ENCODE results near the gene RFNG.

DNA sequence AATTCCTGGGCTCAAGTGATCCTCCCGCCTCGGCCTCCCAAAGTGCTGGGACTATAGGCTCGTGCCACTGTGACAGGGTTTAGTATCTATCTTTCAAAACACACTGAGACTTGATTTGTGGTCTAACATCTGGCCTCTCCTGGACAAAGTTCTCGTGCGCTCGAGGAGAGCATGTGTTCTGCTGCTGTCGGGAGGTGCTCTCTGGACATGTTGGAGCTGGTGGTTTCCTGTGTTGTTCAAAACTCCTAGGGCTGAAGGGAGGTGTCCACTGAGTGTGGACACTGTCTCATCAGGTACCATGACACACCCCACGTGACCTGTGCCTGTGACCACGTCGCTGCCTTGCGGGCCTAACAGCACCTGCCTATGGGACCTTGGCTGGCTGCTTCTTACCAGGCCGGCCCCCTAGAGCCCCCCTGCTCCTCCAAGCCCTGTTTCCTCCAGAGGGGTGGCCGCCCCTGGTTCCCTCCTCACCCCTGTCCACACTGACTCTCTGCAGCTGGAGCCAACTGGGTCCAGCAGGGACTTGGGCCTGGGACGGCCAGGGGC, 5.6 kb downstream of the RFNG start:
- TF ChIP-seq, protein P1, sequence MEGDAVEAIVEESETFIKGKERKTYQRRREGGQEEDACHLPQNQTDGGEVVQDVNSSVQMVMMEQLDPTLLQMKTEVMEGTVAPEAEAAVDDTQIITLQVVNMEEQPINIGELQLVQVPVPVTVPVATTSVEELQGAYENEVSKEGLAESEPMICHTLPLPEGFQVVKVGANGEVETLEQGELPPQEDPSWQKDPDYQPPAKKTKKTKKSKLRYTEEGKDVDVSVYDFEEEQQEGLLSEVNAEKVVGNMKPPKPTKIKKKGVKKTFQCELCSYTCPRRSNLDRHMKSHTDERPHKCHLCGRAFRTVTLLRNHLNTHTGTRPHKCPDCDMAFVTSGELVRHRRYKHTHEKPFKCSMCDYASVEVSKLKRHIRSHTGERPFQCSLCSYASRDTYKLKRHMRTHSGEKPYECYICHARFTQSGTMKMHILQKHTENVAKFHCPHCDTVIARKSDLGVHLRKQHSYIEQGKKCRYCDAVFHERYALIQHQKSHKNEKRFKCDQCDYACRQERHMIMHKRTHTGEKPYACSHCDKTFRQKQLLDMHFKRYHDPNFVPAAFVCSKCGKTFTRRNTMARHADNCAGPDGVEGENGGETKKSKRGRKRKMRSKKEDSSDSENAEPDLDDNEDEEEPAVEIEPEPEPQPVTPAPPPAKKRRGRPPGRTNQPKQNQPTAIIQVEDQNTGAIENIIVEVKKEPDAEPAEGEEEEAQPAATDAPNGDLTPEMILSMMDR (IDR thresholded peaks at IDR 0.05; ENCODE audit: low read depth, low read length, poor library complexity, severe bottlenecking): no peak
- TF ChIP-seq EZH2phosphoT487 (IDR thresholded peaks at IDR 0.05; ENCODE audit: borderline replicate concordance, low read length): no peak
